ENCODE data around the gene AMH. TPM values are rescaled to one million over a fixed set of nuclear protein-coding genes. Genes with fewer than 3 reads are reported as not detected.
A peak's percentile ranks its signal among the peaks of the same experiment; 100 is the strongest.

AMH gene
- total and polyA plus RNA-seq, 2 of the 13 experiments (the other 11 are each of a cell fraction or from before 2014, with no cell fraction given): 0.03 to 0.18 TPM

GRCh38 chr19:2236314-2237050 is 12.6 kb upstream of the AMH start, which contains the start of the genes PLEKHJ1 and SF3A2 (continued):
- peak; percentile 68; the same call in 1 of the 2 replicates for TF ChIP-seq KIAA2018 (CRISPR knock-in tag; IDR thresholded peaks at IDR 0.05; ENCODE audit: borderline replicate concordance)
- TF ChIP-seq TRAFD1 (CRISPR knock-in tag; IDR thresholded peaks at IDR 0.05; ENCODE audit: borderline replicate concordance): peak; percentile 82; the same call in 1 of the 2 replicates
- no peak for TF ChIP-seq HNRNPUL1 (IDR thresholded peaks at IDR 0.05; ENCODE audit: low read depth, low read length)
- TF ChIP-seq STAG1 (CRISPR knock-in tag; IDR thresholded peaks at IDR 0.05): peak; percentile 96
- peak; percentile 72 for TF ChIP-seq MED1 (CRISPR knock-in tag; IDR thresholded peaks at IDR 0.05)
- TF ChIP-seq TEAD2 (CRISPR knock-in tag; IDR thresholded peaks at IDR 0.05): peak; percentile 77; the same call in 1 of the 2 replicates
- TF ChIP-seq TBP (CRISPR knock-in tag; IDR thresholded peaks at IDR 0.05): no peak
- peak; percentile 82 for TF ChIP-seq ZNF263 (CRISPR knock-in tag; IDR thresholded peaks at IDR 0.05)
- TF ChIP-seq GMEB2 (CRISPR knock-in tag; IDR thresholded peaks at IDR 0.05; ENCODE audit: low read depth): 0 out of 2 replicates have a peak, but pooled peaks have one; percentile 38
- no peak for TF ChIP-seq MYNN (CRISPR knock-in tag; IDR thresholded peaks at IDR 0.05; ENCODE audit: low read depth)
- peak; percentile 95 for TF ChIP-seq MXD4 (CRISPR knock-in tag; IDR thresholded peaks at IDR 0.05)
- no peak for TF ChIP-seq HMGA1 (CRISPR knock-in tag; conservative IDR thresholded peaks at IDR 0.05)
- peak; percentile 99 for TF ChIP-seq CTCF (CRISPR knock-in tag; IDR thresholded peaks at IDR 0.05)
- TF ChIP-seq HNRNPH1 (optimal IDR thresholded peaks at IDR 0.05; ENCODE audit: low read depth, low read length): no peak
- TF ChIP-seq ZNF576 (CRISPR knock-in tag; IDR thresholded peaks at IDR 0.05): peak; percentile 64; the same call in 1 of the 2 replicates
- TF ChIP-seq TEAD3 (CRISPR knock-in tag; optimal IDR thresholded peaks at IDR 0.05; ENCODE audit: borderline replicate concordance): no peak

Measured in HepG2 (cell line).